ENCODE measurements around the gene SLC9A9.

SLC9A9 gene

GRCh38 chr3:143824735-143825385 lies 23.4 kb downstream of the SLC9A9 start:
- Histone ChIP-seq H3K27me3 (no peaks in the 10 kb centered on the region), H3K4me3 (peak overlapping the region in 2 of 10 experiments; percentile 1 to 14; a peak in 3 of 20 replicates)

GRCh38 chr3:143822798-143823197 lies 25.5 kb downstream of the SLC9A9 start:
- Histone ChIP-seq H3K4me1 (peaks cover 61 to 94% (median 64%) of the 10 kb centered on the region in 10 experiments), H3K27me3 (no peaks in the 10 kb centered on the region), H3K9ac (peak overlapping the region in 6 of 11 experiments; percentile 1 to 35 (median 16); a peak in 6 of 22 replicates), H3K4me3 (no peak overlapping the region), H3K9me3 (replicated peaks in 1 of 11) (peaks cover 0 to 19% (median 14%) of the 10 kb centered on the region in 11 experiments; a peak in 12 of 22 replicates), H3K4me2 (peak overlapping the region; percentile 62 to 85 (median 70)), H3K27ac (peak overlapping the region; percentile 19 to 67 (median 41); a peak in 15 of 22 replicates), H3K36me3 (peaks cover 0 to 9% (median 0%) of the 10 kb centered on the region in 11 experiments; a peak in 2 of 22 replicates), H4K20me1 (no peaks in the 10 kb centered on the region)
- TF ChIP-seq Cebpa-rat (IDR thresholded peaks at IDR 0.05) = no peak

More at GRCh38 chr3:143824735-143825385, 23.4 kb downstream of the SLC9A9 start:
- no peak for TF ChIP-seq Cebpa-rat (IDR thresholded peaks at IDR 0.05)
- peaks cover 0 to 15% (median 0%) of the 10 kb centered on the region in 11 experiments; a peak in 3 of 22 replicates for H3K36me3 ChIP-seq
- peak overlapping the region; percentile 35 to 93 (median 66) for H3K4me2 ChIP-seq
- peaks cover 61 to 97% (median 64%) of the 10 kb centered on the region in 10 experiments for H3K4me1 ChIP-seq
- H3K9ac ChIP-seq = peak overlapping the region in 1 of 11 experiments; percentile 40; a peak in 2 of 22 replicates
- H3K9me3 ChIP-seq (replicated peaks in 1 of 11) = peaks cover 0 to 21% (median 14%) of the 10 kb centered on the region in 11 experiments; a peak in 12 of 22 replicates
- no peaks in the 10 kb centered on the region for H4K20me1 ChIP-seq
- H3K27ac ChIP-seq = peak overlapping the region in 10 of 11 experiments; percentile 20 to 78 (median 54); a peak in 17 of 22 replicates

GRCh38 chr3:143822374-143822773 lies 25.9 kb downstream of the SLC9A9 start:
- peaks cover 61 to 90% (median 64%) of the 10 kb centered on the region in 10 experiments for H3K4me1 ChIP-seq
- H3K27ac ChIP-seq = peak overlapping the region; percentile 19 to 67 (median 41); a peak in 19 of 22 replicates
- peaks cover 0 to 19% (median 14%) of the 10 kb centered on the region in 11 experiments; a peak in 12 of 22 replicates for H3K9me3 ChIP-seq (replicated peaks in 1 of 11)
- H3K4me3 ChIP-seq = no peak overlapping the region
- peaks cover 0 to 9% (median 0%) of the 10 kb centered on the region in 11 experiments; a peak in 2 of 22 replicates for H3K36me3 ChIP-seq
- no peaks in the 10 kb centered on the region for H3K27me3 ChIP-seq
- H3K4me2 ChIP-seq = peak overlapping the region; percentile 62 to 85 (median 70)
- no peak for TF ChIP-seq Cebpa-rat (IDR thresholded peaks at IDR 0.05)
- H3K9ac ChIP-seq = peak overlapping the region in 8 of 11 experiments; percentile 1 to 35 (median 18); a peak in 6 of 22 replicates
- no peaks in the 10 kb centered on the region for H4K20me1 ChIP-seq

GRCh38 chr3:143821862-143822261 lies 26.4 kb downstream of the SLC9A9 start:
- H3K27ac ChIP-seq = peak overlapping the region in 10 of 11 experiments; percentile 19 to 67 (median 39); a peak in 17 of 22 replicates
- H3K9ac ChIP-seq = peak overlapping the region in 6 of 11 experiments; percentile 10 to 35 (median 21); a peak in 5 of 22 replicates
- peaks cover 0 to 22% (median 14%) of the 10 kb centered on the region in 11 experiments; a peak in 13 of 22 replicates for H3K9me3 ChIP-seq (replicated peaks in 1 of 11)
- no peak for TF ChIP-seq Cebpa-rat (IDR thresholded peaks at IDR 0.05)
- H3K4me1 ChIP-seq = peaks cover 61 to 85% (median 64%) of the 10 kb centered on the region in 10 experiments
- no peaks in the 10 kb centered on the region for H3K27me3 ChIP-seq
- no peaks in the 10 kb centered on the region for H4K20me1 ChIP-seq
- H3K36me3 ChIP-seq = peaks cover 0 to 9% (median 0%) of the 10 kb centered on the region in 11 experiments; a peak in 2 of 22 replicates
- peak overlapping the region; percentile 62 to 85 (median 70) for H3K4me2 ChIP-seq
- H3K4me3 ChIP-seq = no peak overlapping the region

GRCh38 chr3:143820466-143821221 lies 27.6 kb downstream of the SLC9A9 start:
- TF ChIP-seq Cebpa-rat (IDR thresholded peaks at IDR 0.05) = no peak
- H4K20me1 ChIP-seq = no peaks in the 10 kb centered on the region
- peak overlapping the region in 1 of 10 experiments; percentile 32; a peak in 3 of 20 replicates for H3K4me3 ChIP-seq
- H3K9ac ChIP-seq = 0 out of 22 replicates have a peak overlapping the region, but pooled peaks of 2 of the 11 experiments have one; percentile 1 to 35
- peak overlapping the region; percentile 62 to 85 (median 70) for H3K4me2 ChIP-seq
- no peaks in the 10 kb centered on the region for H3K27me3 ChIP-seq
- H3K9me3 ChIP-seq (replicated peaks in 1 of 11) = peaks cover 0 to 29% (median 14%) of the 10 kb centered on the region in 11 experiments; a peak in 16 of 22 replicates
- H3K27ac ChIP-seq = peak overlapping the region in 4 of 11 experiments; percentile 36 to 67 (median 54); a peak in 6 of 22 replicates
- H3K4me1 ChIP-seq = peaks cover 50 to 84% (median 55%) of the 10 kb centered on the region in 10 experiments
- H3K36me3 ChIP-seq = peaks cover 0 to 13% (median 0%) of the 10 kb centered on the region in 11 experiments; a peak in 2 of 22 replicates

GRCh38 chr3:143819890-143820289 lies 28.4 kb downstream of the SLC9A9 start:
- H3K4me3 ChIP-seq = no peak overlapping the region
- H3K4me1 ChIP-seq = peaks cover 46 to 84% (median 53%) of the 10 kb centered on the region in 10 experiments
- H3K9me3 ChIP-seq (replicated peaks in 1 of 11) = peaks cover 0 to 26% (median 12%) of the 10 kb centered on the region in 11 experiments; a peak in 16 of 22 replicates
- H3K36me3 ChIP-seq = peaks cover 0 to 13% (median 0%) of the 10 kb centered on the region in 11 experiments; a peak in 2 of 22 replicates
- no peak overlapping the region for H3K9ac ChIP-seq
- peak overlapping the region in 2 of 11 experiments; percentile 8 to 67; a peak in 3 of 22 replicates for H3K27ac ChIP-seq
- TF ChIP-seq Cebpa-rat (IDR thresholded peaks at IDR 0.05) = no peak
- H4K20me1 ChIP-seq = no peaks in the 10 kb centered on the region
- peak overlapping the region in 10 of 11 experiments; percentile 62 to 85 (median 70); a peak in 15 of 22 replicates for H3K4me2 ChIP-seq
- H3K27me3 ChIP-seq = no peaks in the 10 kb centered on the region

GRCh38 chr3:143814443-143814889 lies 33.8 kb downstream of the SLC9A9 start:
- Histone ChIP-seq H4K20me1 (no peaks in the 10 kb centered on the region), H3K36me3 (peaks cover 0 to 20% (median 0%) of the 10 kb centered on the region in 11 experiments; a peak in 2 of 22 replicates), H3K4me2 (peak overlapping the region; percentile 64 to 88 (median 80)), H3K4me1 (peaks cover 54 to 86% (median 58%) of the 10 kb centered on the region in 10 experiments), H3K27me3 (no peaks in the 10 kb centered on the region), H3K4me3 (peak overlapping the region in 6 of 10 experiments; percentile 5 to 18 (median 12); a peak in 4 of 20 replicates), H3K9me3 (replicated peaks in 1 of 11) (peaks cover 0 to 24% (median 13%) of the 10 kb centered on the region in 11 experiments; a peak in 14 of 22 replicates), H3K9ac (peak overlapping the region; percentile 11 to 65 (median 37); a peak in 17 of 22 replicates), H3K27ac (peak overlapping the region; percentile 14 to 85 (median 69); a peak in 21 of 22 replicates)
- TF ChIP-seq Cebpa-rat (IDR thresholded peaks at IDR 0.05) = peak in 9 of 11 experiments; percentile 49 to 78 (median 62); a peak in 12 of 22 replicates

GRCh38 chr3:143812481-143812880 lies 35.8 kb downstream of the SLC9A9 start:
- Histone ChIP-seq H3K4me1 (peaks cover 60 to 92% (median 65%) of the 10 kb centered on the region in 10 experiments), H4K20me1 (no peaks in the 10 kb centered on the region), H3K4me3 (peak overlapping the region in 1 of 10 experiments; percentile 3; a peak in 1 of 20 replicates), H3K9me3 (replicated peaks in 1 of 11) (peaks cover 0 to 23% (median 13%) of the 10 kb centered on the region in 11 experiments; a peak in 14 of 22 replicates), H3K27me3 (no peaks in the 10 kb centered on the region), H3K36me3 (peaks cover 0 to 22% (median 0%) of the 10 kb centered on the region in 11 experiments; a peak in 1 of 22 replicates), H3K27ac (peak overlapping the region in 9 of 11 experiments; percentile 7 to 85 (median 68); a peak in 18 of 22 replicates), H3K9ac (no peak overlapping the region), H3K4me2 (peak overlapping the region; percentile 64 to 88 (median 80))
- TF ChIP-seq Cebpa-rat (IDR thresholded peaks at IDR 0.05) = no peak

Measured in BLaER1 treated with 17β-estradiol and CSF1 and Interleukin-3, amounts not matched to agents 10 nM and 100 nM (cell line).